PFSK-1 (cell line): ENCODE data around the gene SH3PXD2A.
A peak's percentile ranks its signal among the peaks of the same experiment; 100 is the strongest.

ENCODE experiments used
- FOXP2 ChIP-seq: optimal IDR thresholded peaks from 2 replicates; pipeline ENCODE3; 2011; ENCODE audit warnings: borderline replicate concordance, control low read depth, inconsistent platforms; ENCODE audit not compliant: insufficient read depth; ENCODE audit errors: extremely low read length, extremely low read depth
- POLR2AphosphoS5 ChIP-seq: IDR thresholded peaks from 2 replicates; pipeline ENCODE4 v1.6.1; 2012; ENCODE audit warnings: low read depth, mild to moderate bottlenecking, control low read depth, low read length, moderate library complexity
- SIN3A ChIP-seq: IDR thresholded peaks from 2 replicates; pipeline ENCODE4 v1.6.1; 2012; ENCODE audit warnings: mild to moderate bottlenecking, low read length, moderate library complexity, borderline replicate concordance; ENCODE audit not compliant: insufficient read depth
- TAF1 ChIP-seq: IDR thresholded peaks from 2 replicates; pipeline ENCODE4 v1.6.1; 2012; ENCODE audit warnings: low read length, control low read depth, borderline replicate concordance; ENCODE audit not compliant: insufficient read depth
- TF ChIP-seq, protein P1 (sequence below), 2 experiments: IDR thresholded peaks; 2 replicates each; pipeline versions ENCODE4 v1.6.1 to v1.8.0; 2011 to 2012; ENCODE audit warnings: low read depth in 2 of 2, low read length in 2 of 2, control low read depth in 1 of 2, inconsistent platforms in 1 of 2, mild to moderate bottlenecking in 1 of 2, moderate library complexity in 1 of 2; ENCODE audit not compliant: insufficient read depth in 1 of 2

Gene SH3PXD2A

DNA sequence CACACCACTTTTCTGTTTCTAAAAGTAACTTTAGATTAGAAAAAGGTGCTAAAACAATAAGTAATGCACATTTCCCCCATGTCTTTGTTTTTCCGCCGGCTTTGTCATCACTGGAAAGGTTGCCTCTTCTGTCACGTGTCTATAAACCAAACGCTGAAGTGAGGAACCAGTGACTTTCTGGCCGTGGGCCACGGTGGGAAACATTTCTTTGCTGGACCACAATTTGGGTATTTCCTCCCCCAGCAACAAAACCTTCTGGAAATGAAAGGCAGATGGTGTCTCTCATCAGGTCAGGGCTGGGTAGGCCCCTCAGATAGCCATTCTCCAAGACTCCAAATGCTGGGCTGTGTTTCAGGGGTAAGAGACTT is 174.5 kb downstream of the SH3PXD2A start:
- TF ChIP-seq SIN3A (no peak), TAF1 (no peak), POLR2AphosphoS5 (no peak), FOXP2 (no peak)
- TF ChIP-seq, protein P1, sequence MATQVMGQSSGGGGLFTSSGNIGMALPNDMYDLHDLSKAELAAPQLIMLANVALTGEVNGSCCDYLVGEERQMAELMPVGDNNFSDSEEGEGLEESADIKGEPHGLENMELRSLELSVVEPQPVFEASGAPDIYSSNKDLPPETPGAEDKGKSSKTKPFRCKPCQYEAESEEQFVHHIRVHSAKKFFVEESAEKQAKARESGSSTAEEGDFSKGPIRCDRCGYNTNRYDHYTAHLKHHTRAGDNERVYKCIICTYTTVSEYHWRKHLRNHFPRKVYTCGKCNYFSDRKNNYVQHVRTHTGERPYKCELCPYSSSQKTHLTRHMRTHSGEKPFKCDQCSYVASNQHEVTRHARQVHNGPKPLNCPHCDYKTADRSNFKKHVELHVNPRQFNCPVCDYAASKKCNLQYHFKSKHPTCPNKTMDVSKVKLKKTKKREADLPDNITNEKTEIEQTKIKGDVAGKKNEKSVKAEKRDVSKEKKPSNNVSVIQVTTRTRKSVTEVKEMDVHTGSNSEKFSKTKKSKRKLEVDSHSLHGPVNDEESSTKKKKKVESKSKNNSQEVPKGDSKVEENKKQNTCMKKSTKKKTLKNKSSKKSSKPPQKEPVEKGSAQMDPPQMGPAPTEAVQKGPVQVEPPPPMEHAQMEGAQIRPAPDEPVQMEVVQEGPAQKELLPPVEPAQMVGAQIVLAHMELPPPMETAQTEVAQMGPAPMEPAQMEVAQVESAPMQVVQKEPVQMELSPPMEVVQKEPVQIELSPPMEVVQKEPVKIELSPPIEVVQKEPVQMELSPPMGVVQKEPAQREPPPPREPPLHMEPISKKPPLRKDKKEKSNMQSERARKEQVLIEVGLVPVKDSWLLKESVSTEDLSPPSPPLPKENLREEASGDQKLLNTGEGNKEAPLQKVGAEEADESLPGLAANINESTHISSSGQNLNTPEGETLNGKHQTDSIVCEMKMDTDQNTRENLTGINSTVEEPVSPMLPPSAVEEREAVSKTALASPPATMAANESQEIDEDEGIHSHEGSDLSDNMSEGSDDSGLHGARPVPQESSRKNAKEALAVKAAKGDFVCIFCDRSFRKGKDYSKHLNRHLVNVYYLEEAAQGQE (IDR thresholded peaks at IDR 0.05; ENCODE audit: insufficient read depth in 1 of 2, low read depth in 2 of 2, low read length in 2 of 2), result no peak

GRCh38 chr10:103679096-103679790 is 176.1 kb downstream of the SH3PXD2A start:
- TF ChIP-seq TAF1, result no peak
- TF ChIP-seq, protein P1 (IDR thresholded peaks at IDR 0.05; ENCODE audit: insufficient read depth in 1 of 2, low read depth in 2 of 2, low read length in 2 of 2), result no peak
- TF ChIP-seq POLR2AphosphoS5, result no peak
- no peak for TF ChIP-seq SIN3A
- no peak for TF ChIP-seq FOXP2

- no peak for TF ChIP-seq POLR2AphosphoS5
- peak; percentile 92 for TF ChIP-seq FOXP2
Observed at GRCh38 chr10:103678178-103678526, 177.2 kb downstream of the SH3PXD2A start.

- TF ChIP-seq TAF1 (no peak), POLR2AphosphoS5 (no peak), FOXP2 (no peak), SIN3A (no peak)
- TF ChIP-seq, protein P1 (IDR thresholded peaks at IDR 0.05; ENCODE audit: insufficient read depth in 1 of 2, low read depth in 2 of 2, low read length in 2 of 2), result no peak
Observed at GRCh38 chr10:103677486-103678177, 177.7 kb downstream of the SH3PXD2A start.

- TF ChIP-seq, protein P1 (IDR thresholded peaks at IDR 0.05; ENCODE audit: insufficient read depth in 1 of 2, low read depth in 2 of 2, low read length in 2 of 2), result no peak
- TF ChIP-seq SIN3A (no peak), FOXP2 (no peak), TAF1 (no peak), POLR2AphosphoS5 (no peak)
Observed at GRCh38 chr10:103676851-103677417, 178.4 kb downstream of the SH3PXD2A start.
